NCI-H748 (cell line): Measurements from ENCODE around the gene CWF19L1.

Experiments used
- DNase-seq: peaks from one replicate; lab custom pipeline; 2025; ENCODE audit not compliant: unreplicated experiment; lab: John Stamatoyannopoulos, UW

The CWF19L1 gene

GRCh38 chr10:100182908-100183307 is 84.5 kb downstream of the CWF19L1 start:
- DNase-seq: no peak
